ENCODE data around the gene KIAA0408. TPM values are rescaled to one million over a fixed set of nuclear protein-coding genes. Genes with fewer than 3 reads are reported as not detected.

The KIAA0408 gene
- total RNA-seq, 1 experiment from 2014 or later: not detected

DNA sequence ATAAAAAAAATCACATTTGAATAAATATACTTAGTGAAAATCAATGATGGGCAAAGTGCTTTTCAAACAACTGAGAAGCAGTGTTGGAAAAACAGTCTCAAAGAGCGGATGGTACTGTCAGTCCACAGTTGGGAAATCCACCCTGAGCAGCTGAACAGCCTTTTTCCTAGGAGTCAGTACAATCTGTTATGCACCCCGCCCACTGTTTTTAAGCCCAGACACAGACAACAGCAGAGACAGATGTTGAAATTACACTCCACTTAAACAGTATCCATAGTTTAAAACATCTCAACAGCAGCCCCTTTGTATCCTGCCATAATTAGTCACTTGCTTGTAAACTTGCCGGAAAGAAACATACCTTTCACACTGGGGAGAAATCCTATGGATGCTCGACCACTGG lies 372 bp downstream of the KIAA0408 start:
- H3K79me2 ChIP-seq (ENCODE audit: low read depth): no peaks in the 10 kb centered on the region
- H3K36me3 ChIP-seq (ENCODE audit: low read depth): no peaks in the 10 kb centered on the region
- H3K4me3 ChIP-seq: no peak overlapping the region
- H2AFZ ChIP-seq: no peak overlapping the region
- no peaks in the 10 kb centered on the region for H3K9me2 ChIP-seq (ENCODE audit: insufficient read depth)
- no peaks in the 10 kb centered on the region for H4K20me1 ChIP-seq (ENCODE audit: insufficient read depth)
- ChIA-PET POLR2A (ENCODE audit: unreplicated experiment) (no interaction called here), CTCF (interaction anchor here (0.6 kb wide), 1 partner anchor 192 kb away, joined by 4 read pairs; the partner anchor contains the start of gene RNF146)
- H3K9me3 ChIP-seq (ENCODE audit: insufficient read depth, low read depth): no peaks in the 10 kb centered on the region
- intact Hi-C loops (cut with micrococcal nuclease; ENCODE audit: unreplicated experiment): no loop called here
- no peaks in the 10 kb centered on the region for H3K27me3 ChIP-seq (ENCODE audit: insufficient read depth, low read depth)
- no peak for DNase-seq
- no peak for TF ChIP-seq EZH2 (IDR thresholded peaks at IDR 0.05; ENCODE audit: low read depth)
- TF ChIP-seq, protein P1, sequence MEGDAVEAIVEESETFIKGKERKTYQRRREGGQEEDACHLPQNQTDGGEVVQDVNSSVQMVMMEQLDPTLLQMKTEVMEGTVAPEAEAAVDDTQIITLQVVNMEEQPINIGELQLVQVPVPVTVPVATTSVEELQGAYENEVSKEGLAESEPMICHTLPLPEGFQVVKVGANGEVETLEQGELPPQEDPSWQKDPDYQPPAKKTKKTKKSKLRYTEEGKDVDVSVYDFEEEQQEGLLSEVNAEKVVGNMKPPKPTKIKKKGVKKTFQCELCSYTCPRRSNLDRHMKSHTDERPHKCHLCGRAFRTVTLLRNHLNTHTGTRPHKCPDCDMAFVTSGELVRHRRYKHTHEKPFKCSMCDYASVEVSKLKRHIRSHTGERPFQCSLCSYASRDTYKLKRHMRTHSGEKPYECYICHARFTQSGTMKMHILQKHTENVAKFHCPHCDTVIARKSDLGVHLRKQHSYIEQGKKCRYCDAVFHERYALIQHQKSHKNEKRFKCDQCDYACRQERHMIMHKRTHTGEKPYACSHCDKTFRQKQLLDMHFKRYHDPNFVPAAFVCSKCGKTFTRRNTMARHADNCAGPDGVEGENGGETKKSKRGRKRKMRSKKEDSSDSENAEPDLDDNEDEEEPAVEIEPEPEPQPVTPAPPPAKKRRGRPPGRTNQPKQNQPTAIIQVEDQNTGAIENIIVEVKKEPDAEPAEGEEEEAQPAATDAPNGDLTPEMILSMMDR (conservative IDR thresholded peaks at IDR 0.05): no peak
- H3K4me1 ChIP-seq (replicated peaks; ENCODE audit: insufficient read depth): no peaks in the 10 kb centered on the region
- H3F3A ChIP-seq (ENCODE audit: insufficient read depth, low read depth): no peaks in the 10 kb centered on the region
- no peak overlapping the region for H3K4me2 ChIP-seq
- no peak overlapping the region for H3K27ac ChIP-seq
- no TSS peak for BruUV-seq (replicated peaks)

DNA sequence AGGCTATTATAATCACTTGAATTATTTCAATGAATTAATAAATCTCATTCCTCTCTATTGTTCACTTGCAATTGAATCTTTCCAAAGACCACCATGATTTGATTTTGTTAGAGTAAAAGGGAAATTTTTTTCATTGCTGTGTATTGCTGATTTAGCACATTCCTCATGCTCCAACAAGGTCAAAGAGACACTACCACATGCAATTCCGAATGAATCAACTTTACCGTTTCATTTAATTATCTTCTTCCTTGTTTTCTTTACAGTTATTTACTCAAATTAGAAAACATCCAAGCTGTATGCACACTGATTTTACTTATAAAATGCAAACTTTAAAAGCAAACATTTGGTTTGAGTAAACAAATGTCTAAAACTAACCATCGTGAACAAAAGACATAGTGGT lies 967 bp downstream of the KIAA0408 start:
- Histone ChIP-seq H3K9me2 (ENCODE audit: insufficient read depth) (no peaks in the 10 kb centered on the region), H3K27me3 (ENCODE audit: insufficient read depth, low read depth) (no peaks in the 10 kb centered on the region), H3F3A (ENCODE audit: insufficient read depth, low read depth) (no peaks in the 10 kb centered on the region), H3K79me2 (ENCODE audit: low read depth) (no peaks in the 10 kb centered on the region), H4K20me1 (ENCODE audit: insufficient read depth) (no peaks in the 10 kb centered on the region), H3K27ac (no peak overlapping the region), H3K9me3 (ENCODE audit: insufficient read depth, low read depth) (no peaks in the 10 kb centered on the region), H3K4me2 (no peak overlapping the region), H3K4me1 (replicated peaks; ENCODE audit: insufficient read depth) (no peaks in the 10 kb centered on the region), H3K36me3 (ENCODE audit: low read depth) (no peaks in the 10 kb centered on the region), H3K4me3 (no peak overlapping the region), H2AFZ (no peak overlapping the region)
- TF ChIP-seq EZH2 (IDR thresholded peaks at IDR 0.05; ENCODE audit: low read depth): no peak
- TF ChIP-seq, protein P1 (conservative IDR thresholded peaks at IDR 0.05): no peak
- ChIA-PET CTCF (interaction anchor here (0.6 kb wide), 1 partner anchor 192 kb away, joined by 4 read pairs; the partner anchor contains the start of gene RNF146), POLR2A (ENCODE audit: unreplicated experiment) (no interaction called here)
- intact Hi-C loops (cut with micrococcal nuclease; ENCODE audit: unreplicated experiment): no loop called here
- no peak for DNase-seq
- BruUV-seq (replicated peaks): no TSS peak

DNA sequence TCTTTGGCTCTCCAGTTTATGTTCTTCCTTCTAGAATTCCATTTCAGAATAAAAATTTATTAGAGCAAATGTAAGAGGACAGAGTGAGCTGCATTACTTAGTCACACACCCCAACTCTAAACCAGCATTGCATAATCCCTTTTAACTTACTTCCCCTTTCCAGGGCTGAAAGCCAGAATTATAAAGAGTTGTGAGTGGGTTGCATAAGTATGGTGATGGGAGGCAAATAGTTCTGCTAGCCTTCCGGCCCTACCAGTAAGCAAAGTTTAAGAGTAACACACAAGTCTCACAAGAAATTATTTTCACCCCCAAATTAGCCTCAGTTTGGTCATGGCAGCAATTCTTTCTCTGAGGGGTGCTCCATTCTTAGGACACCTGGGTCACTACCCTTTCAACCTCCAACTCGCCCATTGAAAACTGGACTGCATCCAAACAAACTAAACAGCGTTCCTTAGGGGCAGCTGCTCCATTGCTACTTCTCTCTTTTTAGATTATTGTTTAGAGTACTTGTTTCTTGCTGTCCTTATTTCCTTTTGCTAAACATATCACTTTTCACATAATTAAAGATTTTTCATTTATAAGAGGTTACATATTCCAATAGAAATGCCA lies 1.6 kb downstream of the KIAA0408 start:
- ChIA-PET CTCF (no interaction called here), POLR2A (ENCODE audit: unreplicated experiment) (no interaction called here)
- no peaks in the 10 kb centered on the region for H3K9me3 ChIP-seq (ENCODE audit: insufficient read depth, low read depth)
- no peak overlapping the region for H3K4me3 ChIP-seq
- H3K27me3 ChIP-seq (ENCODE audit: insufficient read depth, low read depth): no peaks in the 10 kb centered on the region
- no peaks in the 10 kb centered on the region for H4K20me1 ChIP-seq (ENCODE audit: insufficient read depth)
- no peaks in the 10 kb centered on the region for H3F3A ChIP-seq (ENCODE audit: insufficient read depth, low read depth)
- H3K36me3 ChIP-seq (ENCODE audit: low read depth): no peaks in the 10 kb centered on the region
- H3K9me2 ChIP-seq (ENCODE audit: insufficient read depth): no peaks in the 10 kb centered on the region
- no peak for TF ChIP-seq EZH2 (IDR thresholded peaks at IDR 0.05; ENCODE audit: low read depth)
- TF ChIP-seq, protein P1 (conservative IDR thresholded peaks at IDR 0.05): no peak
- no peaks in the 10 kb centered on the region for H3K4me1 ChIP-seq (replicated peaks; ENCODE audit: insufficient read depth)
- H3K79me2 ChIP-seq (ENCODE audit: low read depth): no peaks in the 10 kb centered on the region
- BruUV-seq (replicated peaks): no TSS peak
- H2AFZ ChIP-seq: no peak overlapping the region
- intact Hi-C loops (cut with micrococcal nuclease; ENCODE audit: unreplicated experiment): no loop called here
- H3K27ac ChIP-seq: no peak overlapping the region
- H3K4me2 ChIP-seq: no peak overlapping the region
- no peak for DNase-seq
